ENCODE data around the gene ROS1. TPM values are rescaled to one million over a fixed set of nuclear protein-coding genes. Genes with fewer than 3 reads are reported as not detected.

The ROS1 gene
- total RNA-seq, 2 donors from 2014 or later = 0.99 to 1.9 TPM

- Histone ChIP-seq H3K9me3 (no peaks in the 10 kb centered on the region), H3K4me3 (no peak overlapping the region), H3K27ac (no peak overlapping the region), H3K9ac (ENCODE audit: low read depth in 2 of 2, low read length in 2 of 2) (no peak overlapping the region), H3K4me1 (no peaks in the 10 kb centered on the region), H3K27me3 (no peaks in the 10 kb centered on the region), H3K36me3 (no peaks in the 10 kb centered on the region)
- TF ChIP-seq CTCF (IDR thresholded peaks at IDR 0.05) = no peak
- intact Hi-C loops (cut with DNase I) = no loop called here
- DNase-seq = no peak
Observed at GRCh38 chr6:117344444-117345291, 81.1 kb downstream of the ROS1 start.

GRCh38 chr6:117338567-117338966, 87.2 kb downstream of the ROS1 start:
- intact Hi-C loops (cut with DNase I) = no loop called here
- no peak for TF ChIP-seq CTCF (IDR thresholded peaks at IDR 0.05)
- Histone ChIP-seq H3K27me3 (no peaks in the 10 kb centered on the region), H3K27ac (no peak overlapping the region), H3K36me3 (no peaks in the 10 kb centered on the region), H3K4me1 (no peaks in the 10 kb centered on the region), H3K4me3 (no peak overlapping the region), H3K9ac (ENCODE audit: low read depth in 2 of 2, low read length in 2 of 2) (no peak overlapping the region), H3K9me3 (no peaks in the 10 kb centered on the region)
- DNase-seq = no peak

- Histone ChIP-seq H3K9me3 (no peaks in the 10 kb centered on the region), H3K27me3 (no peaks in the 10 kb centered on the region), H3K27ac (no peak overlapping the region), H3K4me1 (no peaks in the 10 kb centered on the region), H3K9ac (ENCODE audit: low read depth in 2 of 2, low read length in 2 of 2) (no peak overlapping the region), H3K36me3 (no peaks in the 10 kb centered on the region), H3K4me3 (no peak overlapping the region)
- intact Hi-C loops (cut with DNase I) = no loop called here
- DNase-seq = no peak
- no peak for TF ChIP-seq CTCF (IDR thresholded peaks at IDR 0.05)
Observed at GRCh38 chr6:117329926-117330325, 95.8 kb downstream of the ROS1 start.

DNA sequence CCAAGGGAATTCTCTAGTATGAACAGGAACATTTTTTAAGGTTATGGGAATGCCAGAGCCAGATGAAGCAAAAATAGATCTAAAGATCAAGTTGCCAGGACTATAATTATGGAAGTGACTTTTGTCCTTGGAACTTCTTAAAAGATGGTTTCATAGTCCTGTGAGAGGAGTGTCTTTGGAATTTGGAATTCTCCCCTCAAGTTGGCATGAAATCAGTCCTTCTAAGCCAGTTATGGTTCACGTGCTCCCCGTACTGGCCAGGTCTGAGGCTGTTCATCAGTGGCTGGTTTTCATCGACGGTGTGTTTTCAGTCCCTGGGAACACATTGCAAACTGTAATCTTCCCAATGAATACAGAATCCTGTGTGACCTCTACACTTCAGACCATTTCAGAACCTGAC, 97.2 kb downstream of the ROS1 start:
- no peaks in the 10 kb centered on the region for H3K4me1 ChIP-seq
- intact Hi-C loops (cut with DNase I) = no loop called here
- no peak overlapping the region for H3K4me3 ChIP-seq
- no peak overlapping the region for H3K9ac ChIP-seq (ENCODE audit: low read depth in 2 of 2, low read length in 2 of 2)
- H3K9me3 ChIP-seq = no peaks in the 10 kb centered on the region
- DNase-seq = no peak
- H3K36me3 ChIP-seq = no peaks in the 10 kb centered on the region
- TF ChIP-seq CTCF (IDR thresholded peaks at IDR 0.05) = no peak
- H3K27ac ChIP-seq = no peak overlapping the region
- no peaks in the 10 kb centered on the region for H3K27me3 ChIP-seq

DNA sequence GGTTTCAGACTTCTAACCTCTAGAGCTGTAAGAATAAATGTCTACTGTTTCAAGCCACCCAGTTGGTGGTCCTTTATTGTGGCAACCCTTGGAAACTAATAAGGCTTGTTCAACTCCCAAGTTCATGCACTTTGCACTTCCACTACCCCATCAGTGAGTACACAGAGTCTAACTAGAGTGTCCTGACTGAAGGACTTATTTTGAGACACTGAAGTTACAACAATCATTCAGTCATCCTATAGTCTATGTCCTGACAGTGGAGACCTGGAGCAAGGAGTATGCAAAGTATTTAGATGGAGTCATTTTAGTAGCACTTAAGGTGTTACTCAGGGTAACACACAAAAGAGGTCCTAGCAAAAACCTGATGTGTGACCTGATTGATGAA, 97.7 kb downstream of the ROS1 start:
- H3K27ac ChIP-seq = no peak overlapping the region
- DNase-seq = no peak
- intact Hi-C loops (cut with DNase I) = no loop called here
- H3K9me3 ChIP-seq = no peaks in the 10 kb centered on the region
- no peaks in the 10 kb centered on the region for H3K27me3 ChIP-seq
- H3K4me3 ChIP-seq = no peak overlapping the region
- no peak for TF ChIP-seq CTCF (IDR thresholded peaks at IDR 0.05)
- no peaks in the 10 kb centered on the region for H3K4me1 ChIP-seq
- H3K9ac ChIP-seq (ENCODE audit: low read depth in 2 of 2, low read length in 2 of 2) = no peak overlapping the region
- H3K36me3 ChIP-seq = no peaks in the 10 kb centered on the region

Measured in colonic mucosa (tissue), 4 donors.